GM12891 (cell line): Measurements from ENCODE around the gene CACNA2D2.

Experiments
- DNase-seq: peaks from one replicate; pipeline ENCODE4 v3.0.0; 2011; ENCODE audit warnings: low spot score; ENCODE audit not compliant: insufficient read length
- FAIRE-seq: peaks from 2 replicates; lab custom pipeline; 2011; peaks lifted over from hg19 to GRCh38; lab: Jason Lieb, UNC
- PAX5 ChIP-seq: IDR thresholded peaks from 2 replicates; pipeline ENCODE4 v1.6.1; 2011; ENCODE audit warnings: low read length, moderate library complexity, mild to moderate bottlenecking; ENCODE audit not compliant: insufficient read depth, severe bottlenecking
- POLR2A ChIP-seq: IDR thresholded peaks from 2 replicates; pipeline ENCODE4 v1.6.1; 2011; ENCODE audit warnings: low read depth, low read length, control low read depth
- POLR2AphosphoS5 ChIP-seq: IDR thresholded peaks from 2 replicates; pipeline ENCODE4 v1.6.1; 2011; ENCODE audit warnings: low read depth, low read length, control low read depth
- POU2F2 ChIP-seq: IDR thresholded peaks from 2 replicates; pipeline ENCODE4 v1.6.1; 2011; ENCODE audit warnings: low read depth, mild to moderate bottlenecking, control low read depth, low read length, moderate library complexity
- SPI1 ChIP-seq: IDR thresholded peaks from 2 replicates; pipeline ENCODE4 v1.6.1; 2011; ENCODE audit warnings: low read depth, low read length, control low read depth
- TAF1 ChIP-seq: IDR thresholded peaks from 2 replicates; pipeline ENCODE4 v1.6.1; 2011; ENCODE audit warnings: low read depth, low read length, control low read depth

Gene CACNA2D2

GRCh38 chr3:50539356-50540286, 36.2 kb upstream of the CACNA2D2 start:
- no peak for FAIRE-seq
- DNase-seq: no peak

GRCh38 chr3:50537421-50538129, 34.1 kb upstream of the CACNA2D2 start:
- no peak for FAIRE-seq
- TF ChIP-seq SPI1 (no peak), POU2F2 (no peak), POLR2AphosphoS5 (no peak), PAX5 (no peak), TAF1 (no peak), POLR2A (no peak)
- DNase-seq: no peak

More at GRCh38 chr3:50539356-50540286, 36.2 kb upstream of the CACNA2D2 start:
- TF ChIP-seq PAX5: no peak
- TF ChIP-seq SPI1: no peak
- TF ChIP-seq POU2F2: no peak
- TF ChIP-seq POLR2AphosphoS5: no peak
- no peak for TF ChIP-seq TAF1
- no peak for TF ChIP-seq POLR2A

DNA sequence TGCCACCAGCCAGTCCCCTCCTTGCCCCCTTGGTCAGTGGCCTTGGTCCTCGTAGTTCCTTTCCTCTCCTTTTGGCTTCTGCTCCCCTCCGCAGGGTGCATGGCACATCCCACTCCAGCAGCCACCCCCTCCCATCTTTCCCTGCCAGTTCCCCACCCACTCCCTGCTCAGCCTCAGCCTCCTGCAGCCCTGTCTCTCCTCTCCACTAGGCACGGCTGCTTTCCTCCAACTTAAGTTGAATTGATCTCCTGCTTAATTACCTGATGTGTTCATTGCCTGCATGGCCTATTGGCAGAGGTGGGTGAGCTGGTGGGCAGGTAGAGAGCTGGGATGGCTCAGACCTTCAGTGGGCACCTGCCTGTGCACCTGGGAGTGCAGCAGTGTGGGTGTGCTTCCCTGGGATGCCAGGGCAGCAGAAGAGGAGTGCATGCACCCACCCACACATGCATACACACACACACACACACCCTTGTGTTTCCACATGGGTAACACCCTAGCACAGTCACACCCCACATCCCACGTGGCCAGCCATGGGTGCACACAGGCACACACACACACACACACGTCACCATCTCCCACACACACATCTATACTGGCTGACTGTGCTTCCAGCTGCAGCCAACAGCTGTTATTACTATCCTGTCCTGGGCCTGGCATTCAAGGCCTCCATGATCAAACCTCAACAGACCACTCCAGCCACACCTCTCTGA, 33.2 kb upstream of the CACNA2D2 start:
- TF ChIP-seq POLR2AphosphoS5 (no peak), POLR2A (no peak), TAF1 (no peak), SPI1 (no peak)
- FAIRE-seq: no peak
- no peak for DNase-seq

DNA sequence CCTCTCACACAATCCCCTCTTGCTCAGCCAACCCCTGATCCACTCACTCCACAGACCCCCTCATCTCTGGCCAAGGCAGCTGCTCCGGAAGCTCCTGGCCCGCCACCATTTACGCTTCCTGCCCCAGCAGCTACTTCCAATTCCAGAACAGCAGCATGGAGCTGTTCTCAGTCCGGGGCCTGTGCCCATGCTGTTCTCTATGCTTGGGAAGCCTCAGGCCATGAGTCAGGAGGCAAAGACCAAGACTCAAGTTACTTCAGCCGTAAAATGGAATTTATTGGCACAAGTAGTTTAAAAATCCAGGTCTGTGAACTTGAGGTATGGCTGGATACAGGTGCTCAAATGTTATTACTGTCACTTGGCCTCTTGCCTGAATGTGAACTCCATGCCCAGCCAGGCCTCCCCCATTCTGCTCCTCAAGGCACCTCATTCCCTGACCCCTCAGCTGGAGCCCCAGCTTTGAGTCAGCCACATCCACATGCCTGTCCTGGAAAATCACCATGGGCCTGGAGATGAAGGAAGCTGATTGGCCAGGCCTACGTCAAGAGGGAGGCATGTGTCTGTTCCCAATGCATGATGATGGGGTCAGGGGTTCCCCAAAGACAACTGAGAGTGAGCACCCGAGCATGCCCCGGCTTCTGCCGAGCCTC, 31.4 kb upstream of the CACNA2D2 start:
- DNase-seq: no peak
- TF ChIP-seq SPI1: no peak
- no peak for TF ChIP-seq TAF1
- TF ChIP-seq POU2F2: no peak
- no peak for TF ChIP-seq POLR2A
- no peak for TF ChIP-seq POLR2AphosphoS5
- TF ChIP-seq PAX5: no peak
- no peak for FAIRE-seq

- no peak for FAIRE-seq
Measured at GRCh38 chr3:50533807-50534461, 30.5 kb upstream of the CACNA2D2 start.

DNA sequence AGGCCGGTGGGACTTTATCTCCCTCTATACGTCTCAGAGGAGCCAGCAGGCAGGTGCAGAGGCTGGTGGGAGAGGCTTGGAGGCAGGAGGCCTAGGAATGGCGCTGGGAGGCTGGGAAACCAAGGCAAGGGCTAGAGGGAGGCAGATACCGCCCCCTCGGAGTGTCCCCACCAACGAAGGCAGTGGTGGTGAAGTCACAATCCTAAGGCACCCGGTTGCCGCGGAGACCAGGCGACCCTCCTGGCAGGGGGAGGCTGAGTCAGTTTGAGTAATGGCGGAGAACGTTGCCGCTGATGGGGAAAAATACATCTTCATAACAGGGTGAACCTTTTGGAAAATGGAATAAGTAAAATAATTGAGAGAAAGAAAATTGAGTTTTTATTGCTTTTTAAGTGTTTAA, 29.9 kb upstream of the CACNA2D2 start:
- DNase-seq (no peak), FAIRE-seq (no peak)
- TF ChIP-seq TAF1: no peak
- TF ChIP-seq POU2F2: no peak
- TF ChIP-seq POLR2AphosphoS5: no peak
- TF ChIP-seq POLR2A: no peak
- no peak for TF ChIP-seq SPI1
- no peak for TF ChIP-seq PAX5

More at GRCh38 chr3:50533807-50534461, 30.5 kb upstream of the CACNA2D2 start:
- TF ChIP-seq POLR2A (no peak), TAF1 (no peak), POU2F2 (no peak), SPI1 (no peak), POLR2AphosphoS5 (no peak), PAX5 (no peak)
- DNase-seq: no peak

DNA sequence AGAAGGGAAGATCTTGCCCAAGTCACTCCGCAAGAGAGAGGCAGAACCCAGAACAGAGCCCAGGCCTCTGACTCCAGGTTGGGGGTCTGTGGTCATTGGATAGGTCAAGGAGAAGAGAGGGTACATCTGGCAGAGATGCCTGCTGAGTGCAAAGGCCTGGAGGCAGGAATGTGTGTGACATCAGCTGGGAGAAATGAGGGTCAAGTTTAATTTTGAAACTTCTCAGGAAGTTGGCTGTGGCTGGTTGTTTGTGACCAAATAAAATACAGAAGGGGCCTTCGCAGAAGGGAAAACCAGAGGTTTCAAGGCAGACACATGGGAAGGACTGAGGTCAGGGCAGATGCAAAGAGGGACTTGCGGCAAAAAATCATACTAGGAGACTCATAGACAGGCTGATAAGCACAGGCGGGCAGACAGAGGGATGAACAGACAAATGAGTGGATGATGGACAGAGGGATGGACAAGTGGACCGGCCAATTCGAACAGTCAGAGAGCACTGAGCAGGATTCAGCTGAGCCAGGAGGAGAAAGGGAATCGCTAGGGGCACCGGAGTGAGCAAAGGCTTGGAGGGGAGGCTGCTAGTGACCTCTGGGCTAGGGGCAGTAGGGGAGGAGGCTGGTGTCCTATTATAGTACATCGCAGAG, 28.8 kb upstream of the CACNA2D2 start:
- no peak for FAIRE-seq
- no peak for TF ChIP-seq TAF1
- no peak for TF ChIP-seq POU2F2
- TF ChIP-seq POLR2A: no peak
- TF ChIP-seq SPI1: no peak
- no peak for TF ChIP-seq POLR2AphosphoS5
- no peak for TF ChIP-seq PAX5
- no peak for DNase-seq

DNA sequence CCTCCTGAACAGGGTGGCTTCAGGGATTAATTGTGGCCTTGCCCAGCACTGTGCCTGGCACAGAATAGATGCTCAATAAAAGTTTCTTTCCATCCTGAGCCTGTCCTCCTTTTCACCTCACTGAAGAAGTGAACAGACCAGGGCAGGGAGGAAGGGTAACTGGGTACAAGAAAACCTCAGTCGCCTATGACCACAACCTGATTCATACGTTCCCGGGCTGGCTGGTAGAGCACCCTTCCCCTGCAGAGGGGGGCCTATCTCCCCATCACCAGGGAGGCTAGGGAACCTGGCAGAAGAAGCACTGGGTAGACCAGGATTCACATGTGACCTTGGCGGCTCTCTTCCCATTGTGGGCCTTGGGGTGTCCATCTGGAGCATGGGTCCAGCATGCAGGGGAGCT, 27.8 kb upstream of the CACNA2D2 start:
- TF ChIP-seq PAX5: no peak
- no peak for TF ChIP-seq SPI1
- no peak for TF ChIP-seq TAF1
- TF ChIP-seq POU2F2: no peak
- TF ChIP-seq POLR2A: no peak
- TF ChIP-seq POLR2AphosphoS5: no peak
- FAIRE-seq (no peak), DNase-seq (no peak)
